ENCODE data around the gene IGF2BP2. TPM values are rescaled to one million over a fixed set of nuclear protein-coding genes. Genes with fewer than 3 reads are reported as not detected.
A peak's percentile ranks its signal among the peaks of the same experiment; 100 is the strongest.

Gene IGF2BP2
- total and polyA plus RNA-seq, 2 of the 8 experiments (the other 6 are each of a cell fraction or from before 2014, with no cell fraction given) = 7.4 to 121 TPM

GRCh38 chr3:185717627-185718402 lies 107.0 kb downstream of the IGF2BP2 start (continued):
- no peak for TF ChIP-seq CHD7 (IDR thresholded peaks at IDR 0.05; ENCODE audit: insufficient replicate concordance, low read length)
- no peak for TF ChIP-seq CHD2 (IDR thresholded peaks at IDR 0.05; ENCODE audit: low read length)
- TF ChIP-seq EGR1 (IDR thresholded peaks at IDR 0.05; ENCODE audit: borderline replicate concordance, low read depth, low read length) = no peak
- no peak for TF ChIP-seq SP2 (IDR thresholded peaks at IDR 0.05; ENCODE audit: low read length)
- no peak for TF ChIP-seq CTBP2 (IDR thresholded peaks at IDR 0.05; ENCODE audit: borderline replicate concordance, insufficient read depth, insufficient read length, low read length)
- no peak for TF ChIP-seq SUZ12 (IDR thresholded peaks at IDR 0.05; ENCODE audit: low read length)
- peak in 1 of 2 experiments; percentile 18; a peak in 1 of 4 replicates for TF ChIP-seq RAD21 (IDR thresholded peaks at IDR 0.05 in 1 of 2, conservative IDR thresholded peaks at IDR 0.05 in 1 of 2; ENCODE audit: low read depth in 2 of 2, low read length in 2 of 2)
- TF ChIP-seq RFX5 (IDR thresholded peaks at IDR 0.05; ENCODE audit: borderline replicate concordance, low read depth, low read length) = no peak

Data from H1 (cell line).